HEK293 (cell line): ENCODE data around the gene GMPPA.

Source experiments
- CTCF ChIA-PET: fragments of 350-600 bp; formaldehyde crosslinking; extraction: SDS; loops from one replicate; lab custom pipeline; 2021; ENCODE audit warnings: antibody characterized with exemption; lab: Yijun Ruan, JAX
- POLR2A ChIA-PET: fragments of 300-600 bp; formaldehyde crosslinking; extraction: SDS; loops from one replicate; lab custom pipeline; 2020; ENCODE audit warnings: antibody characterized with exemption, inconsistent platforms; lab: Yijun Ruan, JAX
- H3K27ac ChIP-seq: fragments of 200-500 bp; sonication (Bioruptor generic); 2 replicates; pipeline ENCODE4 v1.5.1; 2014; ENCODE audit warnings: low read depth, low read length, control low read depth, inconsistent platforms; ENCODE audit errors: extremely low read depth
- H3K36me3 ChIP-seq, 2 experiments: fragments of 200-500 bp in 1 of 2; sonication (Bioruptor generic) in 1 of 2; 1 replicate in 1 of 2; 2 replicates in 1 of 2; pipeline ENCODE4 v1.5.1; 2014 to 2017; ENCODE audit warnings: inconsistent platforms in 2 of 2, low read length in 2 of 2; ENCODE audit not compliant: control insufficient read depth in 2 of 2, insufficient read depth in 1 of 2
- H3K4me1 ChIP-seq: fragments of 200-500 bp; sonication (Bioruptor generic); 2 replicates; pipeline ENCODE4 v1.5.1; 2014; ENCODE audit warnings: mild to moderate bottlenecking, low read length, inconsistent platforms; ENCODE audit not compliant: control insufficient read depth, insufficient read depth
- H3K4me3 ChIP-seq: 2 replicates; pipeline ENCODE4 v1.5.1; 2011; ENCODE audit warnings: low read depth, mild to moderate bottlenecking, control low read depth, low read length, moderate library complexity
- H3K9me3 ChIP-seq: fragments of 200-500 bp; sonication (Bioruptor generic); 2 replicates; pipeline ENCODE4 v1.5.1; 2014; ENCODE audit warnings: low read depth, low read length, inconsistent platforms; ENCODE audit not compliant: control insufficient read depth, insufficient read depth
- ATF2 ChIP-seq: fragments of 450-650 bp; formaldehyde crosslinking; IDR thresholded peaks from 2 replicates; pipeline ENCODE4 v1.5.1; 2016; ENCODE audit warnings: missing biosample characterization, missing genetic modification characterization, low read depth
- ELK4 ChIP-seq: IDR thresholded peaks from 2 replicates; pipeline ENCODE4 v1.6.1; 2011; ENCODE audit warnings: mild to moderate bottlenecking, low read depth, low read length, borderline replicate concordance
- GLIS1 ChIP-seq: fragments of 450-650 bp; formaldehyde crosslinking; IDR thresholded peaks from 2 replicates; pipeline ENCODE4 v1.5.1; 2016; ENCODE audit warnings: missing biosample characterization, missing genetic modification characterization
- INSM2 ChIP-seq: fragments of 450-650 bp; formaldehyde crosslinking; IDR thresholded peaks from 2 replicates; pipeline ENCODE4 v1.5.1; 2016; ENCODE audit warnings: missing biosample characterization, missing genetic modification characterization
- OVOL3 ChIP-seq: fragments of 450-650 bp; formaldehyde crosslinking; IDR thresholded peaks from 2 replicates; pipeline ENCODE4 v1.5.1; 2016; ENCODE audit warnings: missing biosample characterization, missing genetic modification characterization
- PRDM1 ChIP-seq: fragments of 450-650 bp; formaldehyde crosslinking; IDR thresholded peaks from 2 replicates; pipeline ENCODE4; 2016; ENCODE audit warnings: missing biosample characterization, missing genetic modification characterization
- PRDM10 ChIP-seq: fragments of 450-650 bp; formaldehyde crosslinking; IDR thresholded peaks from 2 replicates; pipeline ENCODE4 v1.5.1; 2016; ENCODE audit warnings: missing biosample characterization, missing genetic modification characterization
- ZNF133 ChIP-seq: fragments of 450-650 bp; formaldehyde crosslinking; IDR thresholded peaks from 2 replicates; pipeline ENCODE4 v1.5.1; 2016; ENCODE audit warnings: missing biosample characterization, missing genetic modification characterization
- ZNF138 ChIP-seq: fragments of 450-650 bp; formaldehyde crosslinking; IDR thresholded peaks from 2 replicates; pipeline ENCODE4 v1.5.1; 2016; ENCODE audit warnings: missing biosample characterization, missing genetic modification characterization, borderline replicate concordance
- ZNF202 ChIP-seq: fragments of 450-650 bp; formaldehyde crosslinking; IDR thresholded peaks from 2 replicates; pipeline ENCODE4 v1.5.1; 2016; ENCODE audit warnings: missing biosample characterization, missing genetic modification characterization, borderline replicate concordance
- ZNF221 ChIP-seq: fragments of 450-650 bp; formaldehyde crosslinking; IDR thresholded peaks from 2 replicates; pipeline ENCODE4 v1.5.1; 2017; ENCODE audit warnings: missing biosample characterization, missing genetic modification characterization, borderline replicate concordance
- ZNF280D ChIP-seq: fragments of 450-650 bp; formaldehyde crosslinking; IDR thresholded peaks from 2 replicates; pipeline ENCODE4 v1.5.1; 2016; ENCODE audit warnings: missing biosample characterization, missing genetic modification characterization
- ZNF302 ChIP-seq: fragments of 450-650 bp; formaldehyde crosslinking; IDR thresholded peaks from 2 replicates; pipeline ENCODE4 v1.5.1; 2016; ENCODE audit warnings: missing biosample characterization, missing genetic modification characterization, low read depth
- ZNF394 ChIP-seq: fragments of 450-650 bp; formaldehyde crosslinking; IDR thresholded peaks from 2 replicates; pipeline ENCODE4 v1.5.1; 2016; ENCODE audit warnings: missing biosample characterization, missing genetic modification characterization, mild to moderate bottlenecking, moderate library complexity, borderline replicate concordance
- ZNF530 ChIP-seq: fragments of 450-650 bp; formaldehyde crosslinking; IDR thresholded peaks from 2 replicates; pipeline ENCODE4 v1.5.1; 2016; ENCODE audit warnings: low read depth, missing biosample characterization, missing genetic modification characterization
- ZNF596 ChIP-seq: fragments of 450-650 bp; IDR thresholded peaks from 2 replicates; pipeline ENCODE4 v1.5.0; 2018; ENCODE audit warnings: missing biosample characterization, mild to moderate bottlenecking, missing genetic modification characterization, moderate library complexity
- ZNF660 ChIP-seq: fragments of 450-650 bp; IDR thresholded peaks from 2 replicates; pipeline ENCODE4 v1.5.1; 2018; ENCODE audit warnings: missing biosample characterization, mild to moderate bottlenecking, missing genetic modification characterization
- ZNF701 ChIP-seq: fragments of 450-650 bp; formaldehyde crosslinking; IDR thresholded peaks from 2 replicates; pipeline ENCODE4 v1.5.1; 2016; ENCODE audit warnings: missing biosample characterization, missing genetic modification characterization
- ZSCAN18 ChIP-seq: fragments of 450-650 bp; formaldehyde crosslinking; IDR thresholded peaks from 2 replicates; pipeline ENCODE4 v1.5.1; 2016; ENCODE audit warnings: missing biosample characterization, missing genetic modification characterization

Gene GMPPA

GRCh38 chr2:219538956-219539788, 40.5 kb downstream of the GMPPA start:
- Histone ChIP-seq H3K36me3 (peaks cover 0 to 32% of the 10 kb centered on the region in 2 experiments; a peak in 1 of 3 replicates), H3K4me1 (no peaks in the 10 kb centered on the region), H3K9me3 (no peaks in the 10 kb centered on the region), H3K4me3 (no peak overlapping the region), H3K27ac (no peak overlapping the region)
- TF ChIP-seq ELK4 (no peak), ZNF138 (no peak), INSM2 (tag by site-specific recombination) (no peak), ZNF302 (tag by site-specific recombination) (no peak), ZNF394 (tag by site-specific recombination) (no peak), PRDM10 (tag by site-specific recombination) (no peak)
- CTCF ChIA-PET, result interaction anchor here (0.7 to 7.2 kb wide), 9 partner anchors 9 to 149 kb away, joined by 3 to 112 read pairs (median 4); no protein-coding TSS in a partner anchor
- POLR2A ChIA-PET, result no interaction called here

GRCh38 chr2:219539926-219540678, 41.4 kb downstream of the GMPPA start:
- Histone ChIP-seq H3K36me3 (peaks cover 0 to 32% of the 10 kb centered on the region in 2 experiments; a peak in 1 of 3 replicates), H3K4me3 (no peak overlapping the region), H3K27ac (no peak overlapping the region), H3K4me1 (no peaks in the 10 kb centered on the region), H3K9me3 (no peaks in the 10 kb centered on the region)
- ChIA-PET CTCF (interaction anchor here (0.6 to 7.2 kb wide), 25 partner anchors 10 to 449 kb away, joined by 3 to 112 read pairs (median 9); partner anchors contain the start of genes GMPPA, INHA, OBSL1 and STK11IP), POLR2A (interaction anchor here (1.1 kb wide), 1 partner anchor 42 kb away, joined by 3 read pairs; the partner anchor contains the start of gene GMPPA)
- TF ChIP-seq ZNF202 (no peak), ZNF660 (no peak), ZNF701 (tag by site-specific recombination) (no peak), ZNF596 (no peak), ZSCAN18 (tag by site-specific recombination) (no peak), PRDM1 (tag by site-specific recombination) (no peak), ZNF280D (no peak), GLIS1 (tag by site-specific recombination) (no peak), OVOL3 (tag by site-specific recombination) (no peak), ATF2 (tag by site-specific recombination) (no peak), ZNF133 (tag by site-specific recombination) (no peak), ZNF221 (tag by site-specific recombination) (no peak), ZNF530 (tag by site-specific recombination) (no peak)
